ENCODE results near the gene NTRK3.

GRCh38 chr15:88288661-88289060, 32.1 kb upstream of the NTRK3 start:
- TF ChIP-seq, protein P1, sequence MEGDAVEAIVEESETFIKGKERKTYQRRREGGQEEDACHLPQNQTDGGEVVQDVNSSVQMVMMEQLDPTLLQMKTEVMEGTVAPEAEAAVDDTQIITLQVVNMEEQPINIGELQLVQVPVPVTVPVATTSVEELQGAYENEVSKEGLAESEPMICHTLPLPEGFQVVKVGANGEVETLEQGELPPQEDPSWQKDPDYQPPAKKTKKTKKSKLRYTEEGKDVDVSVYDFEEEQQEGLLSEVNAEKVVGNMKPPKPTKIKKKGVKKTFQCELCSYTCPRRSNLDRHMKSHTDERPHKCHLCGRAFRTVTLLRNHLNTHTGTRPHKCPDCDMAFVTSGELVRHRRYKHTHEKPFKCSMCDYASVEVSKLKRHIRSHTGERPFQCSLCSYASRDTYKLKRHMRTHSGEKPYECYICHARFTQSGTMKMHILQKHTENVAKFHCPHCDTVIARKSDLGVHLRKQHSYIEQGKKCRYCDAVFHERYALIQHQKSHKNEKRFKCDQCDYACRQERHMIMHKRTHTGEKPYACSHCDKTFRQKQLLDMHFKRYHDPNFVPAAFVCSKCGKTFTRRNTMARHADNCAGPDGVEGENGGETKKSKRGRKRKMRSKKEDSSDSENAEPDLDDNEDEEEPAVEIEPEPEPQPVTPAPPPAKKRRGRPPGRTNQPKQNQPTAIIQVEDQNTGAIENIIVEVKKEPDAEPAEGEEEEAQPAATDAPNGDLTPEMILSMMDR (IDR thresholded peaks at IDR 0.05; ENCODE audit: extremely low read depth in 1 of 2, insufficient read depth in 1 of 2, low read depth in 1 of 2, low read length in 2 of 2): no peak
- TF ChIP-seq JUN (IDR thresholded peaks at IDR 0.05; ENCODE audit: borderline replicate concordance, insufficient read depth, insufficient read length, low read depth): no peak
- TF ChIP-seq POLR2A (IDR thresholded peaks at IDR 0.05; ENCODE audit: low read depth, low read length): no peak
- TF ChIP-seq EZH2 (IDR thresholded peaks at IDR 0.05; ENCODE audit: borderline replicate concordance, low read depth, low read length, severe bottlenecking): no peak

All from endothelial cell of umbilical vein (primary cell).